Gastroesophageal sphincter (tissue), 4 donors: ENCODE measurements around the gene RGS14. TPM values are rescaled to one million over a fixed set of nuclear protein-coding genes. Genes with fewer than 3 reads are reported as not detected.

Experiments used
- ATAC-seq: fragments of 150-250 bp; one replicate; pipeline ENCODE4 v1.9.1; 2016; ENCODE audit warnings: mild to moderate bottlenecking, moderate library complexity
- H3K27ac ChIP-seq, 4 donors: fragments of 200-600 bp; sonication (generic) in 3 of 4; 1 replicate in 3 of 4; 2 replicates in 1 of 4; pipeline ENCODE4 v1.5.1; 2016 to 2019
- H3K27me3 ChIP-seq: fragments of 200-600 bp; sonication (generic); one replicate; pipeline ENCODE4 v1.5.1; 2019
- H3K36me3 ChIP-seq, 2 donors: fragments of 200-600 bp; sonication (generic); one replicate each; pipeline ENCODE4 v1.5.1; 2019; ENCODE audit warnings: control low read depth in 1 of 2
- H3K4me1 ChIP-seq, 3 donors: fragments of 200-600 bp; sonication (generic); 1 replicate in 2 of 3; 2 replicates in 1 of 3; pipeline ENCODE4 v1.5.1; 2016 to 2019; ENCODE audit warnings: control low read depth in 2 of 3
- H3K4me3 ChIP-seq, 2 donors: fragments of 200-600 bp; sonication (generic); one replicate each; pipeline ENCODE4 v1.5.1; 2019; ENCODE audit warnings: mild to moderate bottlenecking in 1 of 2, moderate library complexity in 1 of 2
- H3K9me3 ChIP-seq, 3 donors: fragments of 200-600 bp; sonication (generic); one replicate each; pipeline ENCODE4 v1.5.1; 2017 to 2019; ENCODE audit warnings: control low read depth in 2 of 3
- EP300 ChIP-seq: sonication (generic); formaldehyde crosslinking; IDR thresholded peaks from one replicate; pipeline ENCODE4 v1.6.1; 2017; ENCODE audit warnings: antibody characterized with exemption, mild to moderate bottlenecking
- POLR2A ChIP-seq, 2 donors: fragments of 450-650 bp; IDR thresholded peaks; one replicate each; pipeline ENCODE4 v1.6.1; 2017; ENCODE audit warnings: antibody characterized with exemption in 2 of 2, mild to moderate bottlenecking in 2 of 2, moderate library complexity in 1 of 2
- POLR2AphosphoS5 ChIP-seq: sonication (generic); formaldehyde crosslinking; IDR thresholded peaks from one replicate; pipeline ENCODE4 v1.6.1; 2017; ENCODE audit warnings: antibody characterized with exemption
- WGBS, 2 donors: methylation state at CpG; one replicate each; pipeline ENCODE4 v1.1.5; 2018; ENCODE audit warnings: low coverage in 1 of 2; 5-methylcytosine and 5-hydroxymethylcytosine counted together
- total RNA-seq, 4 donors: library from RNA; depleted of rRNA; stranded (reverse); fragments of >200 nt; gene quantifications; one replicate each; pipeline ENCODE4 v1.1.0, GENCODE V29; 2016
- TF ChIP-seq, protein P1 (sequence below), 4 experiments: fragments of 200-600 bp in 2 of 4; fragments of 450-650 bp in 2 of 4; sonication (generic) in 1 of 4; IDR thresholded peaks; one replicate each; pipeline ENCODE4 v1.5.1; 2017 to 2019; ENCODE audit warnings: antibody characterized with exemption in 4 of 4, mild to moderate bottlenecking in 2 of 4, moderate library complexity in 2 of 4

RGS14 gene
- total RNA-seq, 4 donors from 2014 or later, result 7.6 to 20.1 (median 13.7) TPM

DNA sequence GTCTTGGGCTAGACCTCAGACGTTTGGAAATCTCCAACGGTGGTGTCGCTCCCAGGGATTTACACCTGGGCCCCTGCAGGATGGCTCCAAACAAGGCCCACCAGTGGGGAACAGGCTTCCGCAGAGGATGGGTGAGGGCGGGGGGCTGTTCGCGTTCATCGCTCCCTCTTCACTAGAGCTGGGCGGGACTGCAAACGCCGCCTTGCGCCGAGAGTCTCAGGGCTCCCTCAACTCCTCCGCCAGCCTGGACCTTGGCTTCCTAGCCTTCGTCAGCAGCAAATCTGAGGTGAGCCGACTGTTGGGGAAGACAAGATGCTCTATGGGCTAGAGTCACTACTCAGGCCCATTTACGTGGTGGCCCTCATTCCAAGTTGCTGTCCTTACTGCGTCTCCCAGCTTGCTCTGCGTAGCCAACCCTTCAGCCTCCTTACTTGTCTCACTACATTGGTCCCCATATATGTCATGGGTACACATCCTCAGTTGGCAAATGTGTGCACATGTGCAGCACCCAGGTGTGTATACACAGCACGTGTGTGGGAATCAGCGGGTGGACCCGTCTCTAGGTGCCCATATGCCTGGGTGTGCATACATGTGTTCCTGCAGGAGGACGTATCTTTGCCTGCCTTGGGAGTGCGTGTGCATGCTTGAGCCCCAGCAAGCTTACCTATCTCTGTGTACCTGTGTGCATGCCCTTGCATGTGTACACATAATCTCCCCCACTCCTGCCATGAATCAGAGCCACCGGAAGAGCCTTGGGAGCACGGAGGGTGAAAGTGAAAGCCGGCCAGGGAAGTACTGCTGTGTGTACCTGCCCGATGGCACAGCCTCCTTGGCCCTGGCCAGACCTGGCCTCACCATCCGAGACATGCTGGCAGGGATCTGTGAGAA, 10.5 kb downstream of the RGS14 start:
- Histone ChIP-seq H3K4me3 (peak overlapping the region in 1 of 2 donors; percentile 59), H3K27me3 (no peaks in the 10 kb centered on the region), H3K9me3 (no peaks in the 10 kb centered on the region), H3K4me1 (peaks cover 0 to 87% (median 23%) of the 10 kb centered on the region in 3 donors), H3K27ac (peak overlapping the region in 2 of 4 donors; percentile 91 to 94), H3K36me3 (peaks cover 0 to 10% of the 10 kb centered on the region in 2 donors)
- TF ChIP-seq EP300, result no peak
- TF ChIP-seq, protein P1, sequence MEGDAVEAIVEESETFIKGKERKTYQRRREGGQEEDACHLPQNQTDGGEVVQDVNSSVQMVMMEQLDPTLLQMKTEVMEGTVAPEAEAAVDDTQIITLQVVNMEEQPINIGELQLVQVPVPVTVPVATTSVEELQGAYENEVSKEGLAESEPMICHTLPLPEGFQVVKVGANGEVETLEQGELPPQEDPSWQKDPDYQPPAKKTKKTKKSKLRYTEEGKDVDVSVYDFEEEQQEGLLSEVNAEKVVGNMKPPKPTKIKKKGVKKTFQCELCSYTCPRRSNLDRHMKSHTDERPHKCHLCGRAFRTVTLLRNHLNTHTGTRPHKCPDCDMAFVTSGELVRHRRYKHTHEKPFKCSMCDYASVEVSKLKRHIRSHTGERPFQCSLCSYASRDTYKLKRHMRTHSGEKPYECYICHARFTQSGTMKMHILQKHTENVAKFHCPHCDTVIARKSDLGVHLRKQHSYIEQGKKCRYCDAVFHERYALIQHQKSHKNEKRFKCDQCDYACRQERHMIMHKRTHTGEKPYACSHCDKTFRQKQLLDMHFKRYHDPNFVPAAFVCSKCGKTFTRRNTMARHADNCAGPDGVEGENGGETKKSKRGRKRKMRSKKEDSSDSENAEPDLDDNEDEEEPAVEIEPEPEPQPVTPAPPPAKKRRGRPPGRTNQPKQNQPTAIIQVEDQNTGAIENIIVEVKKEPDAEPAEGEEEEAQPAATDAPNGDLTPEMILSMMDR (IDR thresholded peaks at IDR 0.05), result no peak
- TF ChIP-seq POLR2A (IDR thresholded peaks at IDR 0.05), result no peak
- 90 to 99% methylated on average over 2 to 13 of the region's 29 CpGs for WGBS, 2 donors
- no peak for ATAC-seq

DNA sequence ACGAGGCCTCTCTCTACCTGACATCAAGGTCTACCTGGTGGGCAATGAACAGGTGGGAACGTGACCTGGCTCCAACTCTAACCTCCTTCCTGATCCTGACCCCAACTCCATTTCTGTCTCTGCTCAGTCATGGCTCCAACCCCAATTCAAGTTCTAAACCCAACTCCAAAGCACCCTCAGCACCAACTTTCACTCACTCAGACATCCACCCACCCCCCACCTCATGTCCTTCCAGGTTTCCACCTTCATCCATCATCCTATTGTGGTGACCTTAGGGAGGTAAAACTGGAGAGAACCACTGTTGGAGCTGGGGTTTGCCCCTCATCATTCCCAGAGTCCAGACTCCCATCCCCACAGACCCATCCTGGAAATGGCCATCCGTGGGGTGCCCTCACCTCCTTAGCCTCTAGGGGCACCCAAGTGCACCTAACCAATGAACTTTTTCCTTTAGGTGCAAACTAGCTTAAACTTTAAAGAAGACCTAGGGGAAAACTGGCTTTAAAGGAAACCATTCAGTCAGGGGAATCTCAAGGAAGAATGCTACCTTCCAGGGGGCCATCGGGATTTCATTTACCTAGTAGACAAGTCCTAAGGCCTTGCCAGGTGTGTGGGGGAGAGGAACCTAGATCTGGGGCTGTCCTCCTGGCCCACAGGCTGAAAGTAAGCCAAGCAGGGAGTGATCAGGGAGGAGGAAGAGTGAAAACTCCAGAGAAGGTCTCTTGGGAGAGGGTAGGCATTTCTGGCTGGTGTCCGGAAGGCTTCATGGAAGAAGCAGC, 11.3 kb downstream of the RGS14 start:
- Histone ChIP-seq H3K36me3 (peaks cover 0 to 10% of the 10 kb centered on the region in 2 donors), H3K9me3 (no peaks in the 10 kb centered on the region), H3K27me3 (no peaks in the 10 kb centered on the region), H3K4me3 (no peak overlapping the region), H3K4me1 (peaks cover 0 to 79% (median 17%) of the 10 kb centered on the region in 3 donors), H3K27ac (peak overlapping the region in 1 of 4 donors; percentile 76)
- 59 to 89% methylated on average over 4 of the region's 5 CpGs for WGBS, 2 donors
- TF ChIP-seq, protein P1 (IDR thresholded peaks at IDR 0.05), result peak in 3 of 4 experiments; percentile 31 to 51 (median 50)
- no peak for TF ChIP-seq POLR2AphosphoS5
- no peak for TF ChIP-seq POLR2A (IDR thresholded peaks at IDR 0.05)
- TF ChIP-seq EP300, result no peak
- no peak for ATAC-seq

DNA sequence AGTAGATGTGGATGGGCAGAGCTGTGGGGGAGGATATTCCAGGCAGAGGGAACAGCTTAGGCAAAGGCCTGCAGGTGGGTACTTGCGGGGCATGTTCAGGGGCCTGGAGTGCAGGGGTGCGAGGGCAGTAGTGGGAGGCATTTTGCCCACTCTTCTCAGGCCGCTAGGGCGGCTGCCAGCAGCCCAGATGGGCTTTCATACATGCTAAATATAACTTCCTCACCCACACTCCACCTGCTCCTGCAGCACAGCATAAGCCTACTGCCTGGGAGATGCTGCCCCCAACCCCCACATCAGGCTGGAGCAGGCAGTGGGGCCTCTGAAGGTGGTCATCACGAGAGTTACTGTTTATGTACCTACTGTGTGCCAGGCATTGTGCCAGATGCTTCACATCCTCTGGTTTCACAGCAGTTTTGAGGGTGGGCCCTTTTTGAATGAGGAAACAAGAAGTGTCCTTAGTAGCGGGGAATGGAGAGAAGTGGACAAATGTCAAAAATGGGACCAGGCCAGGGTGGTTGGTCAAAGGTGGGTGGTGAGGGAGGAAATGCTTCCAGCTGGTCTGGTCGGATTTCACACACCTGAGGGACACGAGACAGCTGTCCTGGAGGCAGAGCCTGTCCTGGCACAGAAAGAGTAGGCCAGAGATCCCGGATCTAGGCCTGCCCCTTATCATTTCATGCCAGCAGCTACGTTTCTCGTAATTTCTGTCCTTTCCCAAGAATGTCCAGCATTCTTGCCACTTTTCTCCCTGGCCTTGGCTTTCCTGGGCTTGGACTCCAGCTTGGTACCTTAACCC, 12.1 kb downstream of the RGS14 start:
- Histone ChIP-seq H3K36me3 (peaks cover 0 to 10% of the 10 kb centered on the region in 2 donors), H3K9me3 (no peaks in the 10 kb centered on the region), H3K27ac (peak overlapping the region in 3 of 4 donors; percentile 53 to 76 (median 59)), H3K4me1 (peaks cover 0 to 71% (median 17%) of the 10 kb centered on the region in 3 donors), H3K27me3 (peaks cover 1% of the 10 kb centered on the region), H3K4me3 (no peak overlapping the region)
- WGBS, 2 donors, result 42 to 43% methylated on average over 4 to 7 of the region's 11 CpGs
- TF ChIP-seq EP300 (no peak), POLR2AphosphoS5 (no peak), POLR2A (IDR thresholded peaks at IDR 0.05) (no peak)
- TF ChIP-seq, protein P1 (IDR thresholded peaks at IDR 0.05), result no peak
- ATAC-seq, result no peak

DNA sequence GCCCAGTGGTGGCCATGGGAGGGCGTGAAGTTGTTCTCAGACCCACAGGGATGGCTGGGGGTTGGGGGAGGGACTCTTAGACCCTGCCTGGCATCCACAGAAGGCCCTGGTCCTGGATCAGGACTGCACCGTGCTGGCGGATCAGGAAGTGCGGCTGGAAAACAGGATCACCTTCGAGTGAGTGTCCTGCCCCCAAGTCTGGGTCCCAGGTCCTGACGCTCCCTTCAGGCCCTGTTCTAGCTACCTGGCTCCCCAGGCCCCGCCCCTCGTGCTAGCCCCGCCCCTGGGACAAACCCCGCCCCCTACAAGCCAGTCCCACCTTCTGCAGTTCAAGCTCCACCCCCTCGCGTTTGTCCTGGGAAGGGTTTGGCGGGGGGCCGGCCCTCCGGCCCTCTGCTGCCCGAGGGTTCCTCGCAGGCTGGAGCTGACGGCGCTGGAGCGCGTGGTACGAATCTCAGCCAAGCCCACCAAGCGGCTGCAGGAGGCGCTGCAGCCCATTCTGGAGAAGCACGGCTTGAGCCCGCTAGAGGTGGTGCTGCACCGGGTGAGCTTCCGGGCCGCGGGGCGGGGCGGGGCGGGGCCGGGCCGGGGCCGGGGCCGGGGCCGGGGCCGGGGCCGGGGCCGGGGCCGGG, 12.9 kb downstream of the RGS14 start:
- TF ChIP-seq POLR2AphosphoS5, result no peak
- TF ChIP-seq, protein P1 (IDR thresholded peaks at IDR 0.05), result peak in 3 of 4 experiments; percentile 64 to 67 (median 65)

More for the DNA sequence above, 12.9 kb downstream of the RGS14 start:
- H3K9me3 ChIP-seq, result no peaks in the 10 kb centered on the region
- ATAC-seq, result peak; percentile 61
- peaks cover 0 to 65% (median 17%) of the 10 kb centered on the region in 3 donors for H3K4me1 ChIP-seq
- H3K36me3 ChIP-seq, result peaks cover 0 to 10% of the 10 kb centered on the region in 2 donors
- WGBS, 2 donors, result 0 to 70% methylated on average over 2 to 3 of the region's 42 CpGs
- H3K27ac ChIP-seq, result peak overlapping the region in 3 of 4 donors; percentile 53 to 76 (median 64)
- H3K4me3 ChIP-seq, result peak overlapping the region; percentile 34 to 49
- H3K27me3 ChIP-seq, result peaks cover 7% of the 10 kb centered on the region
